ENCODE data around the gene ME1.

- TF ChIP-seq POLR2A (IDR thresholded peaks at IDR 0.05) (no peak), CTCF (IDR thresholded peaks at IDR 0.05) (no peak)
These were observed 209.6 kb downstream of the ME1 start for GRCh38 chr6:83221276-83221675.
